A549 (cell line): ENCODE results near the gene TRIM65.

ENCODE experiments used
- CBX8 ChIP-seq: fragments of 200-600 bp; sonication (generic); IDR thresholded peaks from 2 replicates; pipeline ENCODE4 v1.6.1; 2016
- CTCF ChIP-seq: fragments of >200 bp; sonication (Bioruptor Twin); formaldehyde crosslinking; IDR thresholded peaks from 3 replicates; pipeline ENCODE4 v1.5.1; 2016

DNA sequence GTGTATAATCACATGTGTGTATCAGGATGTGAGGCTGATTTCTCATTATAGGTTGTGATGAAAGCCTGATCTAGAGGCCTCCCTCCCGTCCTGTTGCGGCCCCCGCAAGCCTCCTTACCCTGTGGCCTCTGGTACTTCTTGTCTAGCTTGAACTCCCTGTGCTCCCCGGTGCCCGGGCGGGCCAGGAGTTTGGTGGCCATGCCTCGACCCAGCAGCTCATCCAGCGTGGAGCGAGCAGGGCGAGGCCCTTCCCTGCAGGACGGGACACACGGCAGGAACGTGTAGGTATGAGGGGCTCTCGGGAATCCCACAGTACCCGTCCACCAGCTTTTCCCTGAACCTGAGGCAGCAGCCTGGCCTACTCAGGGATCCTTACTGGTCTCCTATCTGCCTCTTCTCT lies 29.2 kb upstream of the TRIM65 start:
- TF ChIP-seq CTCF (no peak), CBX8 (no peak)
